Activated T-cell treated with anti-CD3 and anti-CD28 coated beads, Interleukin-2, amount 50 U/mL, for 24 hours (primary cell): ENCODE results near the gene ZBTB16.

Experiments
- DNase-seq: peaks from one replicate; pipeline ENCODE4 v3.0.0-alpha.2; 2020
- H3K27ac Mint-ChIP-seq: 2 replicates; pipeline ENCODE4 v1.8.0; 2020; ENCODE audit warnings: mild to moderate bottlenecking, mixed read lengths
- H3K27me3 Mint-ChIP-seq: 2 replicates; pipeline ENCODE4 v1.8.0; 2020; ENCODE audit warnings: mixed read lengths
- H3K36me3 Mint-ChIP-seq: 2 replicates; pipeline ENCODE4 v1.8.0; 2020; ENCODE audit warnings: low read depth, mixed read lengths
- H3K4me1 Mint-ChIP-seq: 2 replicates; pipeline ENCODE4 v1.8.0; 2020; ENCODE audit warnings: low read depth, mixed read lengths
- H3K4me3 Mint-ChIP-seq: 2 replicates; pipeline ENCODE4 v1.8.0; 2020; ENCODE audit warnings: mild to moderate bottlenecking, moderate library complexity, mixed read lengths
- H3K9me3 Mint-ChIP-seq: 2 replicates; pipeline ENCODE4 v1.8.0; 2020; ENCODE audit warnings: mixed read lengths

Gene ZBTB16

GRCh38 chr11:114053406-114053805 lies 6.1 kb upstream of the ZBTB16 start:
- Mint-ChIP-seq H3K9me3 (no peaks in the 10 kb centered on the region), H3K4me1 (peaks cover 4% of the 10 kb centered on the region), H3K4me3 (no peak overlapping the region), H3K27me3 (peaks cover 24% of the 10 kb centered on the region), H3K36me3 (no peaks in the 10 kb centered on the region), H3K27ac (no peak overlapping the region)
- DNase-seq, result no peak

DNA sequence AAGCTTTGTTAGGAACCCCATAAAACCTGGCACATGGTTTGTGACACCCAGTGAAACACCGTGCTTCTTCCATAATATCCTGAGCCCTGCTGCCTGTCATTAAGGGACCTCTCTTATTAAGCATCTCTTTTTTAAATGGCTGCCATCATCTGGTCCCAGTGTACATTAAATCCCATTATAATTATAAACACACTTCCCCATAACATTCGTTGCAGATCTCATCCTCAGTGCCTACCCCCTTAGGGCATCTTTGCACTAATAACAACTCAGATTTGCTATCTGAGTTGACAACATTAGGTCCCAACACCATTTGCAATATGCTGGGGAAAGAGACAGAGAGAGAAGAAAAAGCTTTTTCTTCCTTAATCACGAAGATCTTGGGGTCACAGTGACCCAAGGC lies 4.7 kb upstream of the ZBTB16 start:
- peaks cover 12% of the 10 kb centered on the region for H3K4me1 Mint-ChIP-seq
- no peak overlapping the region for H3K4me3 Mint-ChIP-seq
- DNase-seq, result no peak
- H3K36me3 Mint-ChIP-seq, result no peaks in the 10 kb centered on the region
- peaks cover 34% of the 10 kb centered on the region for H3K27me3 Mint-ChIP-seq
- H3K27ac Mint-ChIP-seq, result no peak overlapping the region
- no peaks in the 10 kb centered on the region for H3K9me3 Mint-ChIP-seq

DNA sequence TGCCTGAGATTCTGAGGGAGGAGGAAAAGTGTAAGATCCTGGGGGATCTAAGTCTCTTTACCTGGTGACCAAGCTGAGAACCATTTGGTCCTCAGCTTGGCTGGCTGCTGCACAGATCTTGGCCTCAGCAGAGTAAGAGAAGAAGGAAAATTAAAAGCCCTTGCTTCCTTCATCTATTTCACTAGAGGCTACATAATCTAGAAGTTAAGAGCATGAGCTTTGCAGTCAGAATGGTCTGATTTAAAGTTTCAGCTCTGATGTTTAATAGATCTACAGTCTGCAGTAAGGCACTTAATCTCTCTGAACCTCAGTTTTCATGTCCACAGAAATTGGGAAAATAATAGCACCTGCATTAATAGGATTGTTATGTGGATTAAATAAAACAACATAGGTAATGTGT lies 3.1 kb upstream of the ZBTB16 start:
- Mint-ChIP-seq H3K4me3 (no peak overlapping the region), H3K36me3 (no peaks in the 10 kb centered on the region), H3K4me1 (peaks cover 16% of the 10 kb centered on the region), H3K27me3 (peaks cover 43% of the 10 kb centered on the region), H3K9me3 (no peaks in the 10 kb centered on the region), H3K27ac (no peak overlapping the region)
- no peak for DNase-seq

- Mint-ChIP-seq H3K36me3 (no peaks in the 10 kb centered on the region), H3K4me3 (no peak overlapping the region), H3K27ac (no peak overlapping the region), H3K9me3 (no peaks in the 10 kb centered on the region), H3K4me1 (peaks cover 17% of the 10 kb centered on the region), H3K27me3 (peaks cover 47% of the 10 kb centered on the region)
- no peak for DNase-seq
Measured at GRCh38 chr11:114057147-114057546, 2.4 kb upstream of the ZBTB16 start.

- H3K27ac Mint-ChIP-seq, result no peak overlapping the region
Measured at GRCh38 chr11:114057605-114058004, 1.9 kb upstream of the ZBTB16 start.

DNA sequence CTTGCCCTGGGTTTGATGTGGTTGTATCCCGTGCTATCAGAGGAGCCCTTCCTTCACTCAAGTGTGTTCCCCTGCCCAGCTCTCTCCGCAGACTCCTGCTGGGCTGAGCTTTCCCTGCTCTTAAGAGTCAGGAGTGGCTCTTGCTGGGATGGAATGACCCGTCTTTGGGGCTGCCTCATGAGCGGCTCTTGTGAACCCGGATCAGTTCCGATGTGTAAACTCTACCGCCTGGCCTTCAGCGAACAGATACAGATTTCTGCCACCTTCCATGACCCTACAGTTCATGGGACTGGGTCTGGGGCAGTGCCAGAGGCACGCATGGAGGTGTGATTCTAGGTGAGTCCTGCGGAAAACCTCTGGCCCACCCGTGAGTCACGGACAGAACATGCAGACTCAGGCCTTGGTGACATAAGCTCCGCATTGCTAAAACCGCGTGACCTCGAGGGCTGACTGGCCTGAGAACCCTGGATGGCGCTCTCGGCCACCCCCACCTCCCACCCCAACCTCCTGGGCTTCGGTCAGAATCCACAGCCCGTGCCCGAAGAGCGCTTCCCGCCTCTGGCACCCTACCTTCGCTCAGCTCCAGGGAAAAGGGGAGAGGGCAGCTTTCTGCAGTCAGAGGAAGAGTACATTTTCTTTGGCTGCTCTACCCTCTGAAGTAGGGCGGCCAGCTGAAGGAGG lies 1.3 kb upstream of the ZBTB16 start:
- Mint-ChIP-seq H3K9me3 (no peaks in the 10 kb centered on the region), H3K27ac (no peak overlapping the region), H3K4me3 (peak overlapping the region; percentile 73), H3K27me3 (peaks cover 52% of the 10 kb centered on the region), H3K4me1 (peaks cover 17% of the 10 kb centered on the region), H3K36me3 (no peaks in the 10 kb centered on the region)
- no peak for DNase-seq

More at GRCh38 chr11:114057605-114058004, 1.9 kb upstream of the ZBTB16 start:
- Mint-ChIP-seq H3K4me1 (peaks cover 17% of the 10 kb centered on the region), H3K27me3 (peaks cover 50% of the 10 kb centered on the region), H3K36me3 (no peaks in the 10 kb centered on the region), H3K4me3 (no peak overlapping the region), H3K9me3 (no peaks in the 10 kb centered on the region)
- DNase-seq, result no peak

GRCh38 chr11:114058871-114059277 lies 637 bp upstream of the ZBTB16 start:
- H3K27ac Mint-ChIP-seq, result no peak overlapping the region
- H3K27me3 Mint-ChIP-seq, result peaks cover 52% of the 10 kb centered on the region
- no peaks in the 10 kb centered on the region for H3K9me3 Mint-ChIP-seq
- peak overlapping the region; percentile 73 for H3K4me3 Mint-ChIP-seq
- peak; percentile 38 for DNase-seq
- peaks cover 17% of the 10 kb centered on the region for H3K4me1 Mint-ChIP-seq
- H3K36me3 Mint-ChIP-seq, result no peaks in the 10 kb centered on the region

GRCh38 chr11:114059984-114060391 lies 477 bp downstream of the ZBTB16 start:
- Mint-ChIP-seq H3K27ac (no peak overlapping the region), H3K4me1 (peaks cover 17% of the 10 kb centered on the region), H3K4me3 (peak overlapping the region; percentile 80), H3K9me3 (no peaks in the 10 kb centered on the region), H3K27me3 (peaks cover 52% of the 10 kb centered on the region), H3K36me3 (no peaks in the 10 kb centered on the region)
- DNase-seq, result peak; percentile 54

- Mint-ChIP-seq H3K27ac (no peak overlapping the region), H3K27me3 (peaks cover 52% of the 10 kb centered on the region), H3K4me1 (peaks cover 17% of the 10 kb centered on the region), H3K4me3 (peak overlapping the region; percentile 80), H3K9me3 (no peaks in the 10 kb centered on the region), H3K36me3 (no peaks in the 10 kb centered on the region)
- peak; percentile 60 for DNase-seq
Measured at GRCh38 chr11:114060392-114061047, 1.0 kb downstream of the ZBTB16 start.

DNA sequence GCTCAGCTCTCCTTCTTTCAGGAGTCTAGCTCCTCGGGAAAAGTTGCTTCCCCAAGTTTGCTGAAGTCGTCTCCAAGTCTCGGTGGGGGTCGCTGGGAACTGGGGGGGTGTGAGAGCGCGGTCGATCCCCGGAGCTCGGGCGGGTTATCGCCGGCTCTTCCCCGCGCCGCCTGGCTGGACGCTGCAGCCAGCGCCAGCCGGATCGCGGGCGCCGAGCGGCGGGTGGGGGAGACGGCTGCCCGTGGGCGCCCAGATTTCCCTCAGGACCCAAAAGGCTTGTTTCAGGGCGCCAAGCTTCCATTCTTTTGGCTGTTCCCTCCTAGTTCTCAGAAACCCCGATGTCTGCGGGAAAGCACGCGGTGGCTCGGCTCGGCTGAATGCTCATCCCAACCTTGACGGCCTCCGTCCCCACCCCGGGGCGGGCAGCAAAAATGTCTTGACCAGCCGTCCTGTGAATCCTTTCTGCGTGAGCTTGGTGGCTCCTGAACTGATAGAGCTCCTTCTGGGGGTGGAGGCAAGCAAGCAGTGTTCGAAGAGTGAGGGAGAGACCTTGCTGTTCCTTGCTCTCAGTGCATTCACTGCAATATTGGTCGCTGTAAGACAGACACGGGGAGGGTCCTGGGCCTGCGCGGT lies 1.7 kb downstream of the ZBTB16 start:
- Mint-ChIP-seq H3K9me3 (no peaks in the 10 kb centered on the region), H3K36me3 (no peaks in the 10 kb centered on the region), H3K4me3 (peak overlapping the region; percentile 80), H3K27me3 (peaks cover 52% of the 10 kb centered on the region), H3K4me1 (peaks cover 17% of the 10 kb centered on the region), H3K27ac (peak overlapping the region; percentile 38)
- DNase-seq, result peak; percentile 46

GRCh38 chr11:114061681-114062049 lies 2.2 kb downstream of the ZBTB16 start:
- Mint-ChIP-seq H3K9me3 (no peaks in the 10 kb centered on the region), H3K27me3 (peaks cover 48% of the 10 kb centered on the region), H3K4me1 (peaks cover 18% of the 10 kb centered on the region), H3K4me3 (peak overlapping the region; percentile 80), H3K27ac (no peak overlapping the region), H3K36me3 (peaks cover 2% of the 10 kb centered on the region)
- no peak for DNase-seq

DNA sequence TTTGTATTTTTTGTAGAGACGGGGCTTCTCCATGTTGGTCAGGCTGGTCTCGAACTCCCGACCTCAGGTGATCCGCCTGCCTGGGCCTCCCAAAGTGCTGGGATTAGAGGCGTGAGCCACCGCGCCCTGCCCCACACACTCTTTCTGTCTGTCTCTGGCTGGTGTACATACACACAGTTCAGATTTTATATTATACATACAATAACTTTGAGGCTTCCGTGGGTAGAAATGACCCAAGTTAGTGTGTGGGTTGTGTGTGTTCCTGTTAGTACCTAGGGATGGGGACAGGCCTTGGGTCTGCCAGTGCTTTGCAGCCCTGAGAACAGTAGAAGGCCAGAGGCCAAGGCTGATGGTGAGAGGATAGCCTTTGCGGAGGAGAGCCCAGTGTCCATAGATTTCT lies 2.8 kb downstream of the ZBTB16 start:
- peaks cover 18% of the 10 kb centered on the region for H3K4me1 Mint-ChIP-seq
- no peak overlapping the region for H3K27ac Mint-ChIP-seq
- peaks cover 2% of the 10 kb centered on the region for H3K36me3 Mint-ChIP-seq
- no peaks in the 10 kb centered on the region for H3K9me3 Mint-ChIP-seq
- H3K4me3 Mint-ChIP-seq, result peak overlapping the region; percentile 80
- no peak for DNase-seq
- peaks cover 42% of the 10 kb centered on the region for H3K27me3 Mint-ChIP-seq

DNA sequence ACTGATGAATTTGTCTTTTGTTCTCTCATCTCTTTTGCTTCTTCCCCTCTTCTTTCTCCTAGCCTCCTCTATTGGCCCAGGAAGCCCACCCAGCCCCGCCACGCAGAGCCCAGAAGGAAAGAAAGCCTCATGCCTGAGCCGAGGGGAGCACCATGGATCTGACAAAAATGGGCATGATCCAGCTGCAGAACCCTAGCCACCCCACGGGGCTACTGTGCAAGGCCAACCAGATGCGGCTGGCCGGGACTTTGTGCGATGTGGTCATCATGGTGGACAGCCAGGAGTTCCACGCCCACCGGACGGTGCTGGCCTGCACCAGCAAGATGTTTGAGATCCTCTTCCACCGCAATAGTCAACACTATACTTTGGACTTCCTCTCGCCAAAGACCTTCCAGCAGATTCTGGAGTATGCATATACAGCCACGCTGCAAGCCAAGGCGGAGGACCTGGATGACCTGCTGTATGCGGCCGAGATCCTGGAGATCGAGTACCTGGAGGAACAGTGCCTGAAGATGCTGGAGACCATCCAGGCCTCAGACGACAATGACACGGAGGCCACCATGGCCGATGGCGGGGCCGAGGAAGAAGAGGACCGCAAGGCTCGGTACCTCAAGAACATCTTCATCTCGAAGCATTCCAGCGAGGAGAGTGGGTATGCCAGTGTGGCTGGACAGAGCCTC lies 3.8 kb downstream of the ZBTB16 start:
- H3K27me3 Mint-ChIP-seq, result peaks cover 32% of the 10 kb centered on the region
- DNase-seq, result no peak
- H3K27ac Mint-ChIP-seq, result no peak overlapping the region
- peaks cover 17% of the 10 kb centered on the region for H3K4me1 Mint-ChIP-seq
- H3K4me3 Mint-ChIP-seq, result peak overlapping the region; percentile 25
- no peaks in the 10 kb centered on the region for H3K9me3 Mint-ChIP-seq
- peaks cover 2% of the 10 kb centered on the region for H3K36me3 Mint-ChIP-seq

- no peak for DNase-seq
- Mint-ChIP-seq H3K27ac (no peak overlapping the region), H3K27me3 (peaks cover 26% of the 10 kb centered on the region), H3K4me1 (peaks cover 13% of the 10 kb centered on the region), H3K9me3 (no peaks in the 10 kb centered on the region), H3K4me3 (no peak overlapping the region), H3K36me3 (peaks cover 2% of the 10 kb centered on the region)
Measured at GRCh38 chr11:114063829-114064201, 4.3 kb downstream of the ZBTB16 start.
